HG03520 (cell line): ENCODE measurements around the gene HMCN1.

Source experiments
- ATAC-seq: cut with Tn5 transposase; IDR thresholded peaks from one replicate; pipeline ENCODE4 v1.9.1; 2021; ENCODE audit warnings: mild to moderate bottlenecking, moderate library complexity; ENCODE audit not compliant: unreplicated experiment

HMCN1 gene

GRCh38 chr1:186002406-186002805 lies 268.2 kb downstream of the HMCN1 start:
- ATAC-seq = no peak

GRCh38 chr1:186009039-186009737 lies 275.0 kb downstream of the HMCN1 start:
- ATAC-seq = no peak

DNA sequence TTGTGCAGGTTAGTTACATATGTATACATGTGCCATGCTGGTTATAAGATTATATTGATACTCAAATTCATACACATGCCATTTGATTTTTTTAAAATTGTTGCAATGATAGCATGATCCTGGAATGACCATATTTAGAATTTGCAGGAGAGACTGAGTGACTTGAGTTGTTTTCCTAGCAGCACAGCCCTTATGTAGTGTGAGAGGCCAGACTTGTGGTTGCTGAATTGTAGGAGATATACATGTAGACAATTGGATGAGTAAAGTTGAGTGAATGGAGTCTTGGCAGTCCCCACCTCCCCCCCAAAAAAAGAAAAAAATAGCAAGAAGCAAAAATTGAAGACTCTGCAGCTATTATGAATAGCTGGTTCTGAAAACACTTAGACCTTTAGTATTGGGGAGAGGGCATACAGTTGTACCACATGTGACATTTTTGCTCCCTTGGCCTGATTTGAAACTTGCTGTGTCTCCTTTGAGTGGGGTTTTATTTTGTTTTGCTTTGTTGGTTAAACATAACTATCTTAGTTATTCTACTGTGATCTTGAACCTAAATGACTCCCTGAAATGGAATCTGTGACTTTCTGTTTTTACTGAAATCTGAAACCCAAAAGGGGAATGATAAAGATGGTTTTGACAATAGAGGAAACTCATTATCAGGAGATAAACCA lies 280.3 kb downstream of the HMCN1 start:
- no peak for ATAC-seq

GRCh38 chr1:186016856-186017255 lies 282.7 kb downstream of the HMCN1 start:
- no peak for ATAC-seq

DNA sequence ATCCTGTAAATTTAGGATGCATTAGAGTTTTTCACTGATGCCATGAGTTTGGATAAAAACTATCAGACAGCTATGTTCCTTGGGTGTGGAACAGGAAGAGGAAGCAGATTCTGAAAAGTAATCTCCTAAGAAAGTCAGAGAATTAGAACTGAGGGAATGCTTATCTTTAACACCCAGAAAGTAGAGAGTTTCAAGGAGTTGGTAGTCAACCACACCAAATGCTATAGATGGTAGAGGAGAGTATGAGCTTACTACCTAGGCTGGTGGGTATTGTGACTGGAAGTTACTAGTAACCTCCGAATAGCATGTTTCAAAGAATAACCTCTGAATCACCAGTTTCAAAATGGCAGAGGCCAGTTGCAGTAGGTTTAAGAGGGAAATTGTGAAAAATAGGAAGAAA lies 288.0 kb downstream of the HMCN1 start:
- no peak for ATAC-seq

GRCh38 chr1:186026946-186027345 lies 292.8 kb downstream of the HMCN1 start:
- ATAC-seq = no peak

DNA sequence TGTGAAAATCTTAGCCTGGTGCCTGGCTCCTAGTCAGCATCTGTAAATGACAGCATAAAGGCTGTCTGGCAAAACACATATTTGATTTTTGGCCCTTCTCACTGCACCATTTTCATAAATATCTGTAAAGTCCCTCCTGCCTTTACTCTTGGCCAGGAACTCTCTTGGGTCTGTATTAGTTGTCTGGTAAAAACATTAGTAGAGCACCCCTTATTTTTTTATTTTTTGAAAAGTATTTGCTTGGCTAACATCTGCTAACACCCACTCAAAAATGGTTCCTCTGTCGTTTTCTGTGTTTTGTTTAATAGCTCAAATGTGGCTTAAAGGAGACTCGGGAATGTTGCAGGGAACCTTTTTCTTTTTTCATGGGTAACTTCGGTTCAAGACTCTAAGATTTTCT lies 293.4 kb downstream of the HMCN1 start:
- ATAC-seq = no peak

GRCh38 chr1:186030453-186030852 lies 296.3 kb downstream of the HMCN1 start:
- ATAC-seq = no peak

DNA sequence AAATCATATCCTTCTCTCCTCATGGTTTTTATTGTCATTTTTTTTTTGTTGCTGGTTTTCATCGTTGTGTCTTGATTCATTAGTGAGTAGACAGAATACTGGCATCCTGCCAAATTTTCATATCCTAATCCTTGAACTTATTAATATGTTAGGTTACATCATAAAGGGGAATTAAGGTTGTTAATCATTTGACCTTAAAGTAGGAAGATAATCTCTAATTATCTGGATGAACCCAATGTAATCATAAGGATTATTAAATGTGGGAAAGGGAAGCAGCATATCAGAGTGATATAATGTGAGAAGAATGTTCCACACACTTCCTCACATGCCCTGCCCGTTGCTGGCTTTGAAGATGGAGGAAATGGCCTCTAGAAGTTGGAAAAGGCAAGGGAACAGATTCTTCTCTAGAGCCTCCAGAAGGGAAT lies 299.7 kb downstream of the HMCN1 start:
- ATAC-seq = no peak

- ATAC-seq = no peak
Measured at GRCh38 chr1:186042230-186042629, 308.0 kb downstream of the HMCN1 start.

- ATAC-seq = no peak
Measured at GRCh38 chr1:186043296-186043695, 309.1 kb downstream of the HMCN1 start.

DNA sequence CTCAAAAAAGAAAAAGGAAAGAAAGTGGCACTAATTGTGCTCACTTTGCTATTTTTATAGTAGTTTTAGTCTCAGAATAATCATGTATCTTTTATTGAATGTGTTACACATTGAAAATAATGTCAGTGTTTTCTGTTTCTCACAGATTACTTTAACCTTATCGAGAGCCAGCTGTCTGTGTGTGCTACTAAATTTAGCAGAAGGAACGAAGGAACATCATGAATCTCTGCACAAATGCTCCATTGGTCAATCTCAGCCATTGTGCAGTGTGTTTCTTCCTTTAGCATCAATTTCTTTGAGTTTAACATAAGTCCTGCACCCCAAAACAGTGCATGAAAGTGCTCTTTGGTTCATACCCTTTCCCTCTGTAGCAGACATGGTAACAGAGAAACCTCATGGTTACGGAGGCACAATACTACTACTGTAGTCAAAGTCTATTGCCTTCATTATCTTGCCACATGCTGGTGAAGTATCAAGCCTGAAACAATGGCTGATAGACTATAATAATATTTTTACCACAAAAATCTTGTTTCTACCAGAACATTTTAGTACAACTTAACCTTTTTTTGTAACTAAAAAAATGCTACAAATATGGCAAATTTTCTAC lies 310.0 kb downstream of the HMCN1 start:
- ATAC-seq = no peak

- ATAC-seq = no peak
Measured at GRCh38 chr1:186046437-186047211, 312.4 kb downstream of the HMCN1 start.

DNA sequence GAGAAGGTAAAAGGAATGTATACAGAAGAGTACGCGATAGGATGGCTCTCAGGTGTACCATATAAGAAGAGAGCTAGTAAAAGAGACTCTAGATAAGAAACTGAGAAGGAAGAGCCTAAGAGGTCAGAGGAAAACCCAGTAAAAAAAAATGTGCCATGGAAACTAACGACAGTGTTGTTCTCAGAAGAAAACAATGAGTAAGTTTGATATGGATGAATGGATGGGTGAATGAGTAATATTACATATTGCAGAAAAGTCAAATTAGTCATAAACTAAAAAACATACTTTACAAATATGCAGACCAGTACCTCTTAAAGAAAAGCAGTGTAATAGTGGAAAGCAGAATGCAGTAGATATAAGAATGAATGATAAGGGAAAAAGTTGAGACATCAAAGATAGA lies 316.2 kb downstream of the HMCN1 start:
- no peak for ATAC-seq

DNA sequence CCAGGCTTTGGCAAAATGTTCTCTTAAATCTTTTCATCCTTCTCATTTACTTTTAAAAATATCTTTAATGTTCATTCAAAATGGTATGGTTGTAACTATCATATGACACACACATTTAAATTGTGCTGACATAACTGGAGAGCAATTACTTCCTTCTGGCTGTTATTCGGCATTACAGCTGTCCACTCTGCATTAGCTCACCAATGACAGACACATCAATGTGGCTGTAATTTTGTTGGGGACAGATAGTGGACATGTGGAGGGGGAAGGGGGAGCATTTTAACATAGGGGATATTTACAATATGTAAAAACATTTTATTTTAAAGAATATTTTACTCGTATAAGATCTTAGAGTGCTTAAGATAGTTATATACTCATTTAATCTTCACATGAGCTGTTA lies 319.8 kb downstream of the HMCN1 start:
- no peak for ATAC-seq

- ATAC-seq = no peak
Measured at GRCh38 chr1:186054932-186055331, 320.7 kb downstream of the HMCN1 start.

DNA sequence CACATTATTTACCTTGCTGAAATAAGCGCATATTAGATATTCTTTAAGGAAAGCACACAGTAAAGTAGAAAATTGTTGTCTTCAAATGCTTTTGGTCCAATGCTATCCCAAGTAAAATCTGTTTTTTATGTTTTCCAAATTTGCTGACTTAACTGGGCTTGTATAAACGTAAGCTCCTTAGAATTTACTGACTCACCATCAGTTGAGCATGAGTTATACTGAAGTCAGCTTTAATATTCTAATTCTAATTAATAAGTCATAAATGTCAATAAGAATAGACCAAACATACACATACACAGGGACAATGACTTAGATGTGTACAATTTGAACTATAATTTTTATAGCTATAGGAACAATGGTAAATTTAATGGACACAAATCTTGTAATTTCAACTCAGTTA lies 321.7 kb downstream of the HMCN1 start:
- ATAC-seq = no peak

- no peak for ATAC-seq
Measured at GRCh38 chr1:186057086-186057485, 322.9 kb downstream of the HMCN1 start.

DNA sequence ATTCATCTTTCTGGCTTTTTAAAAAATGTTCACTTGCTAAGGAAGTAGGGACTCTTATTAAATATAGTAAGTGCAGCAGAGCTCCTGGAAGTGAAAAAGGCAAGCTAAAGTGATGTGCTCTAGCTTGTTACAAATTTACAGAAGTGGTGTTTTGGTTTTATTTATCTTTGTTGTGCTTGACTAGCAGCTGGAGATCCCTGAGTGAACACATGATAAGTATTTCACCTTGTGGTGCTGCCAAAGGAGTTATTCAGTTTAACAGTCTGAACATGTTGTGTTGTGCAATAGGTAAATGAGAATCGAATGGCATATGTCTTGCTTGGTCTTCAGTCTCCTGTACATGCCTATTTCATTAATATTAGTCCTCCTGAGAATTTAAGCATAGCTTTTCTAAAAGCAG lies 325.1 kb downstream of the HMCN1 start:
- no peak for ATAC-seq

GRCh38 chr1:186059752-186060151 lies 325.6 kb downstream of the HMCN1 start:
- ATAC-seq = no peak

- ATAC-seq = no peak
Measured at GRCh38 chr1:186060226-186060625, 326.0 kb downstream of the HMCN1 start.
